PFSK-1 (cell line): ENCODE measurements around the gene PTPN23.

Experiments used
- FOXP2 ChIP-seq: optimal IDR thresholded peaks from 2 replicates; pipeline ENCODE3; 2011; ENCODE audit warnings: borderline replicate concordance, control low read depth, inconsistent platforms; ENCODE audit not compliant: insufficient read depth; ENCODE audit errors: extremely low read length, extremely low read depth
- POLR2AphosphoS5 ChIP-seq: IDR thresholded peaks from 2 replicates; pipeline ENCODE4 v1.6.1; 2012; ENCODE audit warnings: low read depth, mild to moderate bottlenecking, control low read depth, low read length, moderate library complexity
- REST ChIP-seq, 2 experiments: IDR thresholded peaks; 2 replicates each; pipeline versions ENCODE4 v1.6.1 to v1.8.0; 2011 to 2012; ENCODE audit warnings: low read depth in 2 of 2, low read length in 2 of 2, control low read depth in 1 of 2, inconsistent platforms in 1 of 2, mild to moderate bottlenecking in 1 of 2, moderate library complexity in 1 of 2; ENCODE audit not compliant: insufficient read depth in 1 of 2
- SIN3A ChIP-seq: IDR thresholded peaks from 2 replicates; pipeline ENCODE4 v1.6.1; 2012; ENCODE audit warnings: mild to moderate bottlenecking, low read length, moderate library complexity, borderline replicate concordance; ENCODE audit not compliant: insufficient read depth
- TAF1 ChIP-seq: IDR thresholded peaks from 2 replicates; pipeline ENCODE4 v1.6.1; 2012; ENCODE audit warnings: low read length, control low read depth, borderline replicate concordance; ENCODE audit not compliant: insufficient read depth

Gene PTPN23

GRCh38 chr3:47340866-47341265 lies 40.0 kb upstream of the PTPN23 start:
- TF ChIP-seq SIN3A = no peak
- TF ChIP-seq POLR2AphosphoS5 = no peak
- no peak for TF ChIP-seq REST (IDR thresholded peaks at IDR 0.05; ENCODE audit: insufficient read depth in 1 of 2, low read depth in 2 of 2, low read length in 2 of 2)
- TF ChIP-seq TAF1 = no peak
- TF ChIP-seq FOXP2 = no peak

DNA sequence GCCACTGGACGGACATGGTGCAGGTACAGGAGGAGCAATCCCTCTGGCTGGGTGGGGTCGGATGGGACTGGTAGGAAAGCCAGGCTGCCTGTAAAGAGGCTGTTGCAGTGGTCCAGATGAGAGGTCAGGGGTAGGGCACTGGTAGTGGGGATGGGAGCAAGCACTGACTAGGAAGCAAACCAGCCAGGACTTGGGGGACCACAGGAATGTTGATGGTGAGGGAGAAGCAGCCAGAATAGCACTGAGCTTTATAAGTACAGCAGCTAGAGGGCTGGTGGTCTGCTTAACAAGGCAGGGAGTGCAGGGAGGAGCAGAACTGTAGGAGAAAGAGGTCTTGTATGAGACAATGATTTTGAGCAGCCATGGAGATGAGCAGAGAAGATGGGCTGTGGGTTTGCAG lies 38.7 kb upstream of the PTPN23 start:
- no peak for TF ChIP-seq FOXP2
- no peak for TF ChIP-seq TAF1
- TF ChIP-seq POLR2AphosphoS5 = no peak
- no peak for TF ChIP-seq SIN3A
- no peak for TF ChIP-seq REST (IDR thresholded peaks at IDR 0.05; ENCODE audit: insufficient read depth in 1 of 2, low read depth in 2 of 2, low read length in 2 of 2)

DNA sequence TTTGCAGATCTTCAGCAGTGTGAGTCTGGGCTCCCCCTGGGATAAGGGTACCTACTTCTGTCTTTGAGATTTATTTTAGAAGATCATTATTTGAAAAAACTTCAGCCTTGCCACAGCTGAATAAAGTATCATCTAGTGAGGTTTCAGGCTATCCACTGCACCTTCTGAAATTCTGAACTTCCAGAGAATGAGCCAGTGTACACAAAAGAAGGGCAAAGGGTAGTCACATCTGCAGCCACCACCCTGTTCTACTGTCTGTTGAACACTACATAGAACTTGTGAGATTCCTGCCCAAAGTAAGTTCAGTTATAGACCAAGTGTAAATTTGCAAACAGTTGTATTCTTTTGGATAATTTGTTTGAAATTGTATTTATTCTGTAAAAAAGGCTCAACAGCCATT lies 38.0 kb upstream of the PTPN23 start:
- TF ChIP-seq TAF1 = no peak
- no peak for TF ChIP-seq FOXP2
- TF ChIP-seq REST (IDR thresholded peaks at IDR 0.05; ENCODE audit: insufficient read depth in 1 of 2, low read depth in 2 of 2, low read length in 2 of 2) = no peak
- TF ChIP-seq POLR2AphosphoS5 = no peak
- TF ChIP-seq SIN3A = no peak

DNA sequence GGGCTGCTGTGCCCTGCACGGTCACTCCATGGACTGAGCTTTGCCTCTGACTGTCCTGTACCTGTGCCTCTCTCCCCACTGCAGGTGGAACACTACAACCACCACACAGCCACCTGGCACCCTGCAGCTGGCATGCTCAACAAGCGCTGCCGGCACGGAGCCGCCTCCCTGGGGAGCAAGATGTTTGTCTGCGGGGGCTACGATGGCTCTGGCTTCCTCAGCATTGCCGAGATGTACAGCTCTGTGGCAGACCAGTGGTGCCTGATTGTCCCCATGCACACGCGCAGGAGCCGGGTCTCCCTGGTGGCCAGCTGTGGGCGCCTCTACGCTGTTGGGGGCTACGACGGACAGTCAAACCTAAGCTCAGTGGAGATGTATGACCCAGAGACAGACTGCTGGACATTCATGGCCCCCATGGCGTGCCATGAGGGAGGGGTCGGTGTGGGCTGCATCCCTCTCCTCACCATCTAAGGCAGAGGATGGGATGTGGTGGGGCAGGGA lies 37.3 kb upstream of the PTPN23 start:
- TF ChIP-seq FOXP2 (no peak), POLR2AphosphoS5 (no peak), TAF1 (no peak), REST (IDR thresholded peaks at IDR 0.05; ENCODE audit: insufficient read depth in 1 of 2, low read depth in 2 of 2, low read length in 2 of 2) (no peak), SIN3A (no peak)

DNA sequence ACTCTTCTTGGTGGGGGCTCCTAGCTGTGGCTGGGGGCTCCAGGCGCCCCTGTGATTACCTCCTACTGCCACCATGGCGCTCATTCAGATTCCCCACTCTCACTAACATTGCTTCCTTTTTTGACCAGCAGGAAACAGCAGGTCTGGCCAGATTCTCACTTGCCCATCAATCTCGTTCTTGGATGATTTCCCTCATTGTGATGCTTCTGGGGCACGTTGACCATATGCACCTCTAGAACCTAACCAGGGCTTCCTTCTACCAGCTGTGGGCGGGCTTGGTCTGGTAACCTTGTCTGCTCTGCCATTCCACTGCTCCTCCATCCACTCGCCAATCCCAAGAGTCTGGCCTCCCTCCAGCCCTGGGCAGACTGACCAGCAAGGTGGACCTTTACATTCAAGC lies 35.9 kb upstream of the PTPN23 start:
- no peak for TF ChIP-seq SIN3A
- no peak for TF ChIP-seq TAF1
